SK-N-SH treated with all-trans-retinoic acid at 6 μM for 48 hours (cell line): ENCODE measurements around the gene CACNA1A.
A peak's percentile ranks its signal among the peaks of the same experiment; 100 is the strongest.

ENCODE experiments used
- ATAC-seq: fragments of 200-7000 bp; cut with Tn5 transposase; 3 replicates; pipeline ENCODE4 v1.9.1; 2020; ENCODE audit warnings: mild to moderate bottlenecking, moderate library complexity
- ARNTL ChIP-seq: fragments of 450-650 bp; formaldehyde crosslinking; IDR thresholded peaks from 2 replicates; pipeline ENCODE4 v1.5.0; 2020; ENCODE audit warnings: low read depth, mild to moderate bottlenecking, moderate library complexity, borderline replicate concordance
- CREB5 ChIP-seq: fragments of 250-450 bp; sonication (Bioruptor Pico); IDR thresholded peaks from 2 replicates; pipeline ENCODE4 v1.5.1; 2020; ENCODE audit warnings: low read depth, mild to moderate bottlenecking, moderate library complexity
- CSRNP3 ChIP-seq: fragments of 250-450 bp; sonication (Bioruptor Pico); IDR thresholded peaks from 2 replicates; pipeline ENCODE4 v1.5.1; 2021; ENCODE audit warnings: mild to moderate bottlenecking, moderate library complexity
- ESRRG ChIP-seq: fragments of 250-450 bp; sonication (Bioruptor Pico); IDR thresholded peaks from 2 replicates; pipeline ENCODE4 v1.6.1; 2021; ENCODE audit warnings: mild to moderate bottlenecking
- GLIS3 ChIP-seq: fragments of 250-450 bp; sonication (Bioruptor Pico); IDR thresholded peaks from 2 replicates; pipeline ENCODE4 v1.5.0; 2020; ENCODE audit warnings: mild to moderate bottlenecking, moderate library complexity
- OSR1 ChIP-seq: fragments of 250-450 bp; sonication (Bioruptor Pico); IDR thresholded peaks from 2 replicates; pipeline ENCODE4 v1.8.0; 2022; ENCODE audit warnings: moderate library complexity, mild to moderate bottlenecking, inconsistent platforms
- POU6F1 ChIP-seq: fragments of 250-450 bp; sonication (Bioruptor Pico); IDR thresholded peaks from 2 replicates; pipeline ENCODE4 v1.8.0; 2021; ENCODE audit warnings: low read depth, mild to moderate bottlenecking, moderate library complexity, borderline replicate concordance
- PPARA ChIP-seq: fragments of 250-450 bp; sonication (Bioruptor Pico); IDR thresholded peaks from 2 replicates; pipeline ENCODE4 v1.5.0; 2020; ENCODE audit warnings: mild to moderate bottlenecking, borderline replicate concordance
- SNAI2 ChIP-seq: fragments of 250-450 bp; sonication (Bioruptor Pico); IDR thresholded peaks from 2 replicates; pipeline ENCODE4 v1.5.0; 2020; ENCODE audit warnings: mild to moderate bottlenecking, moderate library complexity
- TCF4 ChIP-seq: fragments of 250-450 bp; sonication (Bioruptor Pico); IDR thresholded peaks from 2 replicates; pipeline ENCODE4 v1.8.0; 2021; ENCODE audit warnings: mild to moderate bottlenecking, moderate library complexity, borderline replicate concordance
- TOX ChIP-seq: fragments of 250-450 bp; sonication (Bioruptor Pico); IDR thresholded peaks from 2 replicates; pipeline ENCODE4 v1.8.0; 2021; ENCODE audit warnings: mild to moderate bottlenecking, moderate library complexity, borderline replicate concordance
- TSHZ2 ChIP-seq: fragments of 250-450 bp; sonication (Bioruptor Pico); IDR thresholded peaks from 2 replicates; pipeline ENCODE4 v1.5.0; 2020; ENCODE audit warnings: mild to moderate bottlenecking, moderate library complexity
- ZFP3 ChIP-seq: fragments of 250-450 bp; sonication (Bioruptor Pico); IDR thresholded peaks from 2 replicates; pipeline ENCODE4 v1.5.0; 2020; ENCODE audit warnings: mild to moderate bottlenecking, moderate library complexity
- ZFP30 ChIP-seq: fragments of 450-650 bp; formaldehyde crosslinking; IDR thresholded peaks from 2 replicates; pipeline ENCODE4 v1.5.0; 2022; ENCODE audit warnings: mild to moderate bottlenecking, moderate library complexity
- ZNF70 ChIP-seq: fragments of 450-650 bp; formaldehyde crosslinking; IDR thresholded peaks from 2 replicates; pipeline ENCODE4 v1.5.0; 2020; ENCODE audit warnings: mild to moderate bottlenecking, moderate library complexity
- ZNF8 ChIP-seq: fragments of 450-650 bp; formaldehyde crosslinking; IDR thresholded peaks from 2 replicates; pipeline ENCODE4 v1.5.0; 2020; ENCODE audit warnings: mild to moderate bottlenecking, moderate library complexity

Gene CACNA1A

GRCh38 chr19:13277104-13277809 lies 229.0 kb downstream of the CACNA1A start:
- ATAC-seq, result peak; percentile 96
- TF ChIP-seq ZFP3 (CRISPR knock-in tag) (no peak), ZNF8 (CRISPR knock-in tag) (no peak), GLIS3 (CRISPR knock-in tag) (no peak; the same call in 1 of the 2 replicates), POU6F1 (CRISPR knock-in tag) (no peak)

GRCh38 chr19:13275016-13275722 lies 231.1 kb downstream of the CACNA1A start:
- ATAC-seq, result no peak

GRCh38 chr19:13270514-13271105 lies 235.7 kb downstream of the CACNA1A start:
- TF ChIP-seq ZNF70 (CRISPR knock-in tag), result no peak
- no peak for ATAC-seq

More at GRCh38 chr19:13275016-13275722, 231.1 kb downstream of the CACNA1A start:
- TF ChIP-seq OSR1, result no peak
- TF ChIP-seq TSHZ2 (CRISPR knock-in tag), result no peak

- TF ChIP-seq ARNTL (CRISPR knock-in tag) (no peak), CREB5 (CRISPR knock-in tag) (no peak), ESRRG (CRISPR knock-in tag) (no peak), OSR1 (no peak), SNAI2 (CRISPR knock-in tag) (no peak), ZNF70 (CRISPR knock-in tag) (no peak), ZFP3 (CRISPR knock-in tag) (no peak), PPARA (CRISPR knock-in tag) (no peak), GLIS3 (CRISPR knock-in tag) (no peak), TSHZ2 (CRISPR knock-in tag) (no peak), TOX (CRISPR knock-in tag) (no peak), TCF4 (CRISPR knock-in tag) (no peak), ZFP30 (no peak)
- no peak for ATAC-seq
These were observed 236.9 kb downstream of the CACNA1A start for GRCh38 chr19:13269348-13269747.

GRCh38 chr19:13267889-13268288 lies 238.4 kb downstream of the CACNA1A start:
- ATAC-seq, result no peak
- no peak for TF ChIP-seq CSRNP3 (CRISPR knock-in tag)
